Liver (tissue), 3 donors: ENCODE measurements around the gene WDR20.
A peak's percentile ranks its signal among the peaks of the same experiment; 100 is the strongest.

Source experiments
- ATF3 ChIP-seq: IDR thresholded peaks from 2 replicates; pipeline ENCODE4 v1.6.1; 2016; ENCODE audit warnings: antibody characterized with exemption
- CTCF ChIP-seq: fragments of 150-350 bp; IDR thresholded peaks from 2 replicates; pipeline ENCODE4 v1.5.1; 2017; ENCODE audit warnings: improper control_type of control experiment, low read depth, low read length; ENCODE audit not compliant: missing input control
- EGR1 ChIP-seq, 2 donors: IDR thresholded peaks; 2 replicates each; pipeline ENCODE4 v1.6.1; 2016 to 2018; ENCODE audit warnings: antibody characterized with exemption in 2 of 2, low read depth in 2 of 2
- GABPA ChIP-seq, 2 donors: IDR thresholded peaks in 1 of 2; conservative IDR thresholded peaks in 1 of 2; 2 replicates each; pipeline ENCODE4 v1.6.1; 2016; ENCODE audit warnings: antibody characterized with exemption in 2 of 2, mild to moderate bottlenecking in 1 of 2, moderate library complexity in 1 of 2
- JUND ChIP-seq, 2 donors: IDR thresholded peaks; 2 replicates each; pipeline ENCODE4 v1.6.1; 2016; ENCODE audit warnings: antibody characterized with exemption in 2 of 2
- MAX ChIP-seq: IDR thresholded peaks from 2 replicates; pipeline ENCODE4 v1.6.1; 2016; ENCODE audit warnings: antibody characterized with exemption
- RAD21 ChIP-seq, 2 donors: IDR thresholded peaks; 2 replicates each; pipeline ENCODE4 v1.6.1; 2016; ENCODE audit warnings: antibody characterized with exemption in 2 of 2, mild to moderate bottlenecking in 2 of 2
- REST ChIP-seq: IDR thresholded peaks from 2 replicates; pipeline ENCODE4 v1.6.1; 2016; ENCODE audit warnings: antibody characterized with exemption, mild to moderate bottlenecking
- SP1 ChIP-seq: IDR thresholded peaks from 2 replicates; pipeline ENCODE4 v1.6.1; 2018; ENCODE audit warnings: antibody characterized with exemption, mild to moderate bottlenecking
- YY1 ChIP-seq: IDR thresholded peaks from 2 replicates; pipeline ENCODE4 v1.6.1; 2016; ENCODE audit warnings: antibody characterized with exemption, mild to moderate bottlenecking
- ZBTB33 ChIP-seq: IDR thresholded peaks from 2 replicates; pipeline ENCODE4 v1.6.1; 2016; ENCODE audit warnings: antibody characterized with exemption
- donor health status: healthy.
- donor health status: healthy.

- TF ChIP-seq REST (peak; percentile 96), CTCF (no peak), SP1 (peak; percentile 60), JUND (IDR thresholded peaks at IDR 0.05) (no peak), RAD21 (IDR thresholded peaks at IDR 0.05) (peak; percentile 14 to 15), GABPA (IDR thresholded peaks at IDR 0.05 in 1 of 2, conservative IDR thresholded peaks at IDR 0.05 in 1 of 2) (peak in 1 of 2 donors; percentile 67), ATF3 (no peak), ZBTB33 (no peak), EGR1 (IDR thresholded peaks at IDR 0.05; ENCODE audit: low read depth in 2 of 2) (peak in 1 of 2 donors; percentile 43), MAX (peak; percentile 41), YY1 (peak; percentile 99)
These were observed at the start of gene WDR20 for GRCh38 chr14:102139286-102140026.
